HPDE6-E6E7 (cell line): Measurements from ENCODE around the gene TMEM165.

Experiments
- DNase-seq: peaks from one replicate; pipeline ENCODE4 v3.0.0; 2011; ENCODE audit warnings: missing footprints; ENCODE audit errors: extremely low spot score

Gene TMEM165

GRCh38 chr4:55406545-55406944 lies 10.8 kb downstream of the TMEM165 start:
- DNase-seq, result no peak

- DNase-seq, result no peak
These were observed 11.4 kb downstream of the TMEM165 start for GRCh38 chr4:55407119-55407518.

- no peak for DNase-seq
These were observed 12.0 kb downstream of the TMEM165 start for GRCh38 chr4:55407764-55408163.

- DNase-seq, result no peak
These were observed 13.9 kb downstream of the TMEM165 start for GRCh38 chr4:55409468-55410171.

GRCh38 chr4:55410431-55410830 lies 14.7 kb downstream of the TMEM165 start:
- no peak for DNase-seq

GRCh38 chr4:55411621-55412020 lies 15.9 kb downstream of the TMEM165 start:
- DNase-seq, result no peak

- no peak for DNase-seq
These were observed 20.4 kb downstream of the TMEM165 start for GRCh38 chr4:55416176-55416575.

GRCh38 chr4:55424791-55425190 lies 29.0 kb downstream of the TMEM165 start:
- no peak for DNase-seq

- no peak for DNase-seq
These were observed 36.1 kb downstream of the TMEM165 start for GRCh38 chr4:55431710-55432336.

- no peak for DNase-seq
These were observed 39.5 kb downstream of the TMEM165 start for GRCh38 chr4:55435141-55435841.

- no peak for DNase-seq
These were observed 41.6 kb downstream of the TMEM165 start for GRCh38 chr4:55437356-55437796.

- no peak for DNase-seq
These were observed 42.1 kb downstream of the TMEM165 start for GRCh38 chr4:55437823-55438222.

GRCh38 chr4:55438314-55438713 lies 42.6 kb downstream of the TMEM165 start:
- DNase-seq, result no peak

GRCh38 chr4:55439023-55439422 lies 43.3 kb downstream of the TMEM165 start:
- DNase-seq, result no peak

GRCh38 chr4:55440786-55441185 lies 45.0 kb downstream of the TMEM165 start:
- no peak for DNase-seq

GRCh38 chr4:55442541-55442940 lies 46.8 kb downstream of the TMEM165 start:
- no peak for DNase-seq

GRCh38 chr4:55444827-55445226 lies 49.1 kb downstream of the TMEM165 start:
- DNase-seq, result no peak

- DNase-seq, result no peak
These were observed 50.3 kb downstream of the TMEM165 start for GRCh38 chr4:55445921-55446577.

GRCh38 chr4:55446578-55446922 lies 50.8 kb downstream of the TMEM165 start:
- no peak for DNase-seq

- no peak for DNase-seq
These were observed 51.5 kb downstream of the TMEM165 start for GRCh38 chr4:55447108-55447708.

- no peak for DNase-seq
These were observed 52.1 kb downstream of the TMEM165 start for GRCh38 chr4:55447831-55448230.

GRCh38 chr4:55450566-55450965 lies 54.8 kb downstream of the TMEM165 start:
- DNase-seq, result no peak
